ENCODE measurements around the gene TTC9B.

TTC9B gene

DNA sequence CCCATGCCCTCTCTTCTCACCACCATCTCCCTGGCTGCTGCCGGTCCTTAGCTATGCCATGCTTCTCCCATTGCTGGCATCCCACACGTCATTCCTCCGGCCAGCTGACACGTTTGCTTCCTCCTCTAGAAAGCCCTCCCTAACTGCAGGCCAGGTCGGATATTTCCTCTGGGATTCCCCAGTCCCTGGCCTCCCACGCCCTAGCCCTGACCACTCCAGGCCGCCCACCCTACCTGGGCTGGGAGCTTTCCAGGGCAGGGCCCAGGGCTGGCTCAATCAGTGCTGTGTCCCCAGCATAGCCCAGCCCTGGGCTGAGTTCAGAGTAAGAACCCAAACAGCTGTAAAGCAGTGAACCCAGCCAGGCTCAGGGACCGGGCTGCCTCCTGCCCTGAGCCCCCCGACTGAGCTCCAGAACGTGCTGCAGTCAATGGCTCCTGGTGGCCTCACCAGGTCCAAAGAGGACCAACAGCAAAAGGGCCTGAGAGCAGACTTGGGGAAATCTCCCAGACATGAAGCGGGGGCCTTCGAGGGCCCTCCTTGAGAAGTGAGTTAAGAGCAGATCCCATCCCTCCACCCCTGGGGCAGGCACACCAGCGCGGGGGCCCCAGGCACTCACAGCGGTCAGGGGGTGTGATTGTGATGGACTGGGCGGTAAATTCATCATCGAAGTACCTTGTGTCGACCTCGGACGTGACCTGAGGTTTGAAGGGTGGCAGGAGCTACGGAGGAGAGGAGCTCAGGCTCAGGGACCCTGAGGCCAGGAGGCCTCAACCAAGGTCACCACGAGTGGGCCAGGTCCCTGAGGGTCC lies 16.4 kb upstream of the TTC9B start:
- no peak for TF ChIP-seq CTCF (IDR thresholded peaks at IDR 0.05; ENCODE audit: control insufficient read depth, extremely low read depth, insufficient read depth)

DNA sequence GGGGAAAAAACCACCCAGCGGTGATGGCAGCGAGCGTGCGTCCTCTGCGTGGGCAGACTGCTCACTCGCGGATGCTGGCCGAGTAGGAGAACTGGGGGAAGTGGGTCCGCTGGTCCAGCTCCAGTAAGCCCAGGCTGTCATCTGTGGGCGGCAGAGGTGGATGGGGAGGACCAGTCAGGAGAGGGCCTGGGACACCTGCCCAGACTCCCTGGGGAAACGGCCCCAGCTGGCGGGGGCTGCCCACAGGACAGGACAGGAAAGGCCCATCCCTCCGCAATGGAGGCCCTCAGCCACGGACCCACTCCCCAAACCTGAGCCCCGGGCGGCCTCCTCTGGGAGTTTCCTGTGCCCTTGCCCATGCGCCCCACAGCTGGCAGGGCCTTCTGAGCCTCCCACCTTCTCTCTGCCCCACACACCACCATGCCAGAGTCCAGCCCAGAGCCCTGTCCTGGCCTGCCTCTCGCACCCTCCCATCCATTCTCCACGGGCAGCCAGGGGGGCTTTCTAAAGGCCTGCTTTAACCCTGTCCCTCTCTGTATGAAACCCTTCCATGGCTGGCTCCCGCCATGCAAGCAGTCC lies 15.7 kb upstream of the TTC9B start:
- TF ChIP-seq CTCF (IDR thresholded peaks at IDR 0.05; ENCODE audit: control insufficient read depth, extremely low read depth, insufficient read depth): no peak
- DNase-seq (ENCODE audit: low read depth): no peak

More for the DNA sequence above, 16.4 kb upstream of the TTC9B start:
- DNase-seq (ENCODE audit: low read depth): no peak
- H3K4me3 ChIP-seq (ENCODE audit: low read depth, low read length): no peak overlapping the region

DNA sequence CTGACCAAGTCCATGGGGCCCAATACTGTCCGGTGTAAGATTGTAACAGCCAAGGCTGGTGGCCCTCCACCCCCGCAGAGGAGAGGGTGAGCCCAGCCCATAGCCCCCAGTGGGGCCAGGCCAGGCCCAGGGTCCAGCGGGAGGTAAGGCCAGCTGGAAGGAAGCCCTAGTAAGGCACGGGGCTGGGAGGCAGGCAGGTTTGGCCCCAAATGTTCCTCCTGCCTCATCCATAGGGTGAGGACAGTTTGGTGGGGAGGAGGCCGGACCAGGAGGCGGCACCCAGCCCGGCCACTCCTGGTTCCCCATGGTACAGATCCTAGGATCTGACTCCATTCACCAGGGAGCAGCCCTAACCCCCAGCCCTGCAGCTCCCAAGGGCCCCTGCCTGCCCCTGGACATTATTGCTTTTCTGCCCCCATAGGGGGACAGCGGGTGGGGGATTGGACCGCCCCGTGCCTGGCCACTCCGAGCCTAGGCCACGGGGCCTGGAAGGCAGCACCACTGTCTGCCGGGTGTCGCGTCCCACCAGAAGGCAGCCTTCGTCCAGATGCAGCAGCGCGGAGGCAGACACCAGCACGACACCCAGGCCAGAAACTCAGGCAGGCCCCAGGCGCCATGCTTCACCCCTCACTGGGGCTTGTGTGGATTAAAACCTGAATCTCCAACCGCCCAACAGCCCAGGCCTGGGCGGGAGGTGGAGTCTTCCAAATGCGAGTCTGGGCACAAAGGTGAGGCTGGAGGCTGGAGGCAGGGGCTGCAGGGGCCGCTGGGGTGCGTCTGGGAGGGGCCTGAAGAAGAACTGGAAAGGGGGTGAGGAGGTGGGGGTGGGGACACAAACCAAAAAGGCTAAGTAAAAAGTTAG lies 15.0 kb upstream of the TTC9B start:
- no peak for DNase-seq (ENCODE audit: low read depth)
- no peak for TF ChIP-seq CTCF (IDR thresholded peaks at IDR 0.05; ENCODE audit: control insufficient read depth, extremely low read depth, insufficient read depth)
- no peak overlapping the region for H3K4me3 ChIP-seq (ENCODE audit: low read depth, low read length)

More for the DNA sequence above, 15.7 kb upstream of the TTC9B start:
- H3K4me3 ChIP-seq (ENCODE audit: low read depth, low read length): no peak overlapping the region

DNA sequence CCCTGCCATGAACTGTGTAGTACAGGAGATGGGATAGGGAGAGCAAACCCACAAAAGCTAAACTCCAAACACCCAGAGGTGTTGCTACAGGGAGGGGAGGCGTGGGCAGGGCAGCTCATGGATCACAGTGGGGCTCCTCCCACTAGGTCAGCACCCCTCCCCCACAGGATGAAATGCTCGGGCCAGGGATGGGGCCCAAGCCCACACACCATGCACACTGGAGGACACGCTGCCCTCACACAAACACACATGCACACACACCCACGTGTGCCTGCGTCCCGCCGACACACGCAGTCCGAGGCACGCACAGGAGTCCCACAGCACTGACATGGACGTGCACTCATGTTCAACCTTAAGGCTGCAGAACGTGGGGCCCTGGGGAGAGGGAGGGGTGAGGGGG lies 14.3 kb upstream of the TTC9B start:
- no peak for DNase-seq (ENCODE audit: low read depth)
- no peak overlapping the region for H3K4me3 ChIP-seq (ENCODE audit: low read depth, low read length)
- no peak for TF ChIP-seq CTCF (IDR thresholded peaks at IDR 0.05; ENCODE audit: control insufficient read depth, extremely low read depth, insufficient read depth)

- no peak overlapping the region for H3K4me3 ChIP-seq (ENCODE audit: low read depth, low read length)
- no peak for TF ChIP-seq CTCF (IDR thresholded peaks at IDR 0.05; ENCODE audit: control insufficient read depth, extremely low read depth, insufficient read depth)
- no peak for DNase-seq (ENCODE audit: low read depth)
These were observed 13.6 kb upstream of the TTC9B start for GRCh38 chr19:40231544-40232424.

- no peak for DNase-seq (ENCODE audit: low read depth)
- no peak overlapping the region for H3K4me3 ChIP-seq (ENCODE audit: low read depth, low read length)
- TF ChIP-seq CTCF (IDR thresholded peaks at IDR 0.05; ENCODE audit: control insufficient read depth, extremely low read depth, insufficient read depth): no peak
These were observed 12.9 kb upstream of the TTC9B start for GRCh38 chr19:40231057-40231456.
